Activated CD8-positive, alpha-beta memory T cell treated with anti-CD3 and anti-CD28 coated beads for 24 hours (primary cell): ENCODE results near the gene MOG.
A peak's percentile ranks its signal among the peaks of the same experiment; 100 is the strongest.

Experiments
- DNase-seq: peaks from one replicate; pipeline ENCODE4 v3.0.0-alpha.2; 2020

Gene MOG

DNA sequence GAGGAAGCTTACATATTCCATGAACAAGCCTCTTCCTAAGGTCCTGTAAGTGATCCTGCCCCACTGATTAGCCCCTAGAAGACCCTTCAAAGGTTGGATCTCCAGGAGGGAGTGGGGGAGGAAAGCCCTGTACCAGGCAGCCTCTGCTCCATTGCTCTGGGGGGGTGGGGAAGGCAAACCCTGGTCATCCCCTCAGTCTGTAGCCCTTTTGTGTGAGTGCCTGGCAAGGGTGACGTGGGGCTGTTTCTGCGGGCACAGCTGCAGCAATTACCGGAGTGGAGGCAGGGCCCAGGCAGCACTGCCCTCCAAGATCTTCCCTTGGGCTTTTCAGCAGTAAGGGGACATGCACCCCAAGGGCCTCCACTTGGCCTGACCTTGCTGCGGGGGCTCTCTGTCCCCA lies at the start of gene MOG:
TSS of gene MOG (plus strand) at position 295 of the 400 bp plus-strand sequence. CDS start 118 bp downstream, outside the sequence.
- no peak for DNase-seq

GRCh38 chr6:29608131-29608530 lies 48.8 kb upstream of the MOG start:
- DNase-seq = no peak

DNA sequence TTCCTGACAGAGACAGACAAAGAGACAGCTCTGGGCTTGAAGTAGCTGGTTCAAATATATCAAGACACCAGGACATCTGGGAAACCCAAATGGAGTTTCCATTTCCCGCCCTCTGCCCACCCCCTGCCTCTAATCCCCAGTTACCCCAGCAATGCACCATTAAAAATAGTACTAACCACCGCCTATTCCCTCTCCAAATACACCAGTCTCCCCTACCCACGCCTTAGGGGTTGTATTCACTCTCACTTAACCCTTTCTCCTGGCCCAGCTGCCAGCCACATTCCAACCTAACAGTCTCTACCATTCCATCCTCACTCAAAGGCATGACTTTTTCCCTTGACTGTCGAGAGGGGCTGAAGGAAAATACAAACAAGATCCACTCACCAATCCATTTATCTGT lies 46.4 kb upstream of the MOG start:
- no peak for DNase-seq

DNA sequence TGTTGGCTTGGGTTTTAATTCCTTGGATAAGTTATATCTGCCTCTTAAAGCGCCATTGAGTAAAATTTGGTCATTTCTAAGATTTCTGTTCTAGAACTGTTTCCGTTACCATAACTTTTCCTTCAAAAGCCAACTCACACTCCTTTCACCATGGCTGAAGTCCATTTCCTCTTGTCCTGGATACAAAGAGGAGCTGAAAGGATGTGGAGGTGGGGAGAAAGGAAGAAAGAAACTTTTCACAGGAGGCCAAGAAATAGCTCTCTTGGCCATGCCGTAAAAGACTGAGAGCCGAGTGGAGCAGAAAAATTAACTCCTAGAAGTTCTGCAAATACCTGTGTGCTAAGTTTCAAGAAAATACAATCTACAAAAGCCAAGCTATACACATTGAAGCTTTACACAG lies 45.5 kb upstream of the MOG start:
- no peak for DNase-seq

DNA sequence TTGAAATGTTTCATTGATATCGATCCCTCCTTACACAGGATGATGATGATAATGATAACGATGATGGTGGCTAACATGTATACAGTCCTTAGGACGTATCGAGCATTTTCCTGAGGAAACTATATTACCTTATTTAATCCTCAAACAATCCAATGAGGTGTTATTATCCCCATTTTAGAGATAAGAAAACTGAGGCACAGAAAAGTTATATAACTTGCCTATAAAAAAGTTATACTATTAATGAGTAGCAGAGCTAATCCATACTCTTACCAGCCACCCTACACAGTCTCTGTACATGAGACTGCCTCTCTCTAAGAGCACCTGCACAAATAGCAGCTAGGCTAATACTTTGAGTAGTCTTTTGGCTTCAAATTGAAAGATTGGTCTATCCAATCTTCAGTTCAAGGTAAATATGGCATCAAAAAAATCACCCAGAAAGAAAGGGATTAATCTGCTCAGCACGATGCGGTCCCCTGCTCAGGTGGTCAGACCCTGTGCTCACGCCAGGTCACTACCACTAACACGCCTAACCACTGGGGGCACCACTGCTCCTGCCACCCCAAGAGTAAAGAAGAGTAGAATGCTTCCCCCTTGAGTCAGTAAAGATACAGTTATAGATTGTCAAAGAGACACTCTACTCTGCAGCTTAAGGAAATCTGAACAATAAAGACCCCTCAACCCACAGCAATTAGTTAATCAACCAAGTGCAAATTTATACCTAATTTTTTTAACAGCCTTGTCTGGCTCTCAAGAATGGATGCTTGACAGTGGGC lies 38.9 kb upstream of the MOG start:
- DNase-seq = peak; percentile 19

GRCh38 chr6:29619578-29620160 lies 37.2 kb upstream of the MOG start:
- no peak for DNase-seq

GRCh38 chr6:29620630-29621029 lies 36.3 kb upstream of the MOG start:
- no peak for DNase-seq

DNA sequence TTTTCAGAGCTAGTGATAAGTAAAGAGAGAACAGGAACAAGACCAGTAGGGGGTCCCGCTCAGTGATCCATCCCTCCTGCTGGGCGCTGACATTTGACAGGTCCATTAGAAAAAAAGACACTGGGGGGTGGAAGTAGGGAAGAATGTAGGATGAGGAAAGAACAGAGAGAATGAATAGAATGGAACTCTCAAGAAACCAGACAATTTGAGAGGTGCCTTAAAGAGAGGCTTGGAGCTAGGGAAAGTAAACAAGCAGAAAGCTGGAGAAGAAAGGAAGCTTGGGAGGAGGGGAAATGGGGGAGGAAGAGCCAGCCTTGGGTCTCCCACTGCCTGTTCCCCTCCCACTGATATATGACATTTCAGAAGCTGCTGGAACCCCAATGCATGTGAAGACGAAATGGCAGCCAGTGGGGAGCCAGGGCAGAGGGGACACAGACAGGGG lies 32.4 kb upstream of the MOG start:
- DNase-seq = no peak

DNA sequence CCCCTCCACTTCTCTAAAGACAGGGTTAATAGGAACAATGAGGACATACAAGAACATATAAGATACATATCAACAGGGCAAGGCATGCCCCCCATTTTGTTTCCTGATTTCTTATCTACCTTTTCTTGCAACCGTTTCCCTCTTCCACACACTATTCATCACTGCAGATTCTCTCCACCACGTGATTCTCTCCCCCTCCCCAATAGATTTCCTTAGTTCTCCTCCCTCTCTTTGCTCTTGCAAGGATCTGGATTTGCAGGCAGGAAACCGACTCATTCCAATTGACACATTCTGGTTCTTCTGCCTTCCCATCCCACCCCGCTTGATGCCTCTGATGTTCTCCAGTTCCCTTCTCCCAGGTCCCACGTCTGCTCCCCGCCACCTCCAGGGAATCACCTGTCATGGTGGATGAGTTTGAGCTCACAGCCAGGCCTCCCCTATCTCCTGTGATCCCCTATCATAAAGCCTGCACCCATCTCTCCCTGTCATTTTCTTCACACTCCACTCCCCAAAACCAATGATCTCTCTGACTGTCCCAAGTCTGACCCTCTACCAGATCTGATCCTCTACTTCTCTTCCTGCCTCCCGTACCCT lies 31.5 kb upstream of the MOG start:
- no peak for DNase-seq

DNA sequence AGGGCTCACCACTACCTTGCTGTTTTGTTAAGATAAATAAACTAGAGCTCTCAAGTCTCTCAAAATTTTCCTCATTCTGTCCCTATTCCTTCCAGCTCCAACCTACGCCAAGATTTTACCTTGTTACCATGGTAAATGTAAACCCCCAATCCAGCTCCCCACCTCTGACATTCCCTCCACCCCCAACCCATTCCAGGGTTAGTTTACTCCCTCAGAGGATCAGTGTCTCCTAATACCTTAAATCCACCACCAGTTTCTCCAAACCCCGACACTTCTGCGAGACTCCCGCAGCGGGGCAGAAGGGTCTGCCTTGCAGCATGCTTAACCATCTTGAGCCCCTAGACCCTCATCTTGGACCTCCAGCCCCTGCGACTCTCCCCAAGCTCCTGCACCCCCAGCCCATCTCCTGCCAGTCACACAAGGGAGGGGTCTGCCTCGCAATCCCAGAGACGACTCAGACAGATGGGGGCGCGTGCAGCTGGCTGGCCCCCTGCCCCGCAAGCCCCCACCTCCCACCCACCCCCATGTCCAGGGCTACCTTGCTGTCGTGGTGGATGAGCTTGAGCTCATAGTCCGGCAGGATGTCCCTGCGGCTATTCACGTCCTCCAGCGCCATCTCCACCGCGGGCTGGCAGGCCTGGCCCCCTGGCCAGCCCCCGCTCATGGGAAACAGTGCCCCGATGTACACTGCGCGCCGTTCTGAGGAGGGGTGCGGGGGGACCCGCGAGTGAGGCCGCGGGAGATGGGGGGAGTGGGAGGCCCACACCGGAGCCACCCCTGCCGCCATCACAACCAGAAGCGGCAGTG lies 29.7 kb upstream of the MOG start:
- DNase-seq = no peak

GRCh38 chr6:29627755-29628418 lies 29.0 kb upstream of the MOG start:
- peak; percentile 80 for DNase-seq

GRCh38 chr6:29628419-29629281 lies 28.2 kb upstream of the MOG start:
- peak; percentile 79 for DNase-seq

- no peak for DNase-seq
These were observed 27.3 kb upstream of the MOG start for GRCh38 chr6:29629571-29629970.

- no peak for DNase-seq
These were observed 26.6 kb upstream of the MOG start for GRCh38 chr6:29630315-29630714.

GRCh38 chr6:29631209-29631810 lies 25.6 kb upstream of the MOG start:
- DNase-seq = no peak

- DNase-seq = peak; percentile 74
These were observed 24.8 kb upstream of the MOG start for GRCh38 chr6:29631860-29632731.

DNA sequence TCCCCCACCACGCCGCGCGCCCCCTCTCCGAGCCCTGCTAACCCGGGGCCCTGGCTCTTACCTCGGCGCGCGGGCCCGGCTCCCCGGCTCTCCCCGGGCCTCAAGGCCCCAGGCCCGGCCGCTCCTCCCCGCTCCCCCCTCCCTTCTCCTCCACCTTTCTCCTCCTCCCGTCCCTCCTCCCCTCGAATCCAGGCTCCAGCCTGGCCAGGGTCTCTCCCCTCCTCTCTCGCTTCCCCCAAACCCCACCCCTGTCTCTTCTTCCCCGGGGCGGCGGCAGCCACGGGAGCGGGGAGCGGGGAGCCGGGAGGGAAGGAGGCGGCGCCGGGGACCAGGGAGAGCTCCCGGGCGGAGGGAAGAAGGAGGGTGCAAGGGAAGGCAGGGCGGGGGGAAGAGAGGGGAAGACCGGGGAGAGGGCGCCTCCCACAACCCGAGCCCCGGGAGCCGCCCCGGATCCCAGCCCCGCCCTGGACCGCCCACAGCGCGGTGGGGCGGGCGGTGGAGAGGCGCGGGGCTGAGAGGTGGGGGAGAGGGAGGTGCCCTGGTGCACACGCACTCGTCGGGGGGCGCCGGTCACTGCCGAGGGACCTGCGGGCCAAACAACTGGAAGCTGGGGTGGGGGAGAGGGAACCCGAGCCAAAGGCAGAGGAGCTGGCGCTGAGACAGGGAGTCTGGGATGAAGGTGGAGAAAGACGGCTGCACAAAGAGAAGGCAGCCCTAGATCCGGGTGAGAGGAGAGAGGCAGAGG lies 23.9 kb upstream of the MOG start, which contains the start of gene GABBR1:
TSS of gene GABBR1 (minus strand) at position 395 of the 745 bp plus-strand sequence. CDS start 798 bp downstream, outside the sequence.
- peak; percentile 84 for DNase-seq

- no peak for DNase-seq
These were observed 23.4 kb upstream of the MOG start for GRCh38 chr6:29633534-29633905.

DNA sequence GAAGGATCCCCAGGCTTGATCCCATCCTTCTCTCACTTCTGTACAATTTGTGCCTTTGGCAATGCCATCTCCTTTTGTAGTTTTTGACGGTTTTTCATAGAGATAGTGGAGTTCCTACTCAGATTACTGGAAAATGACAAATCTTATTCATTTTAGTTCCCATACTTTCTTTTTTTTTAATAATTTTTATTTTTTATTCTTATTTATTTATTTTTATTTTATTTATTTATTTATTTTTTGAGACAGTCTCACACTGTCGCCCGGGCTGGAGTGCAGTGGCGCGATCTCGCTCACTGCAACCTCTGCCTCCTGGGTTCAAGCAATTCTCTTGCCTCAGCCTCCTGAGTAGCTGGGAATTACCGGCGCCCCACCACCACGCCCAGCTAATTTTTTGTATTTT lies 19.6 kb upstream of the MOG start:
- DNase-seq = no peak
